22Rv1 (cell line): Measurements from ENCODE around the gene HSPA9.

Experiments
- CTCF ChIP-seq: fragments of 450-650 bp; IDR thresholded peaks from 2 replicates; pipeline ENCODE4 v1.5.1; 2017; ENCODE audit warnings: mild to moderate bottlenecking
- ZFX ChIP-seq: fragments of 450-650 bp; IDR thresholded peaks from 2 replicates; pipeline ENCODE4 v1.6.1; 2017; ENCODE audit warnings: antibody characterized with exemption, borderline replicate concordance

- TF ChIP-seq CTCF: no peak
- TF ChIP-seq ZFX: no peak
Observed at GRCh38 chr5:138570871-138571270, 4.3 kb downstream of the HSPA9 start.
